Esophagus muscularis mucosa (tissue), 3 donors: ENCODE data around the gene SIGLEC6.

Experiments used
- CTCF ChIP-seq, 3 experiments: fragments of 200-600 bp in 2 of 3; fragments of 450-650 bp in 1 of 3; sonication (generic) in 2 of 3; IDR thresholded peaks; one replicate each; pipeline ENCODE4 v1.5.1; 2017 to 2019; ENCODE audit warnings: antibody characterized with exemption in 3 of 3, mild to moderate bottlenecking in 2 of 3, moderate library complexity in 1 of 3
- POLR2A ChIP-seq: fragments of 450-650 bp; IDR thresholded peaks from one replicate; pipeline ENCODE4 v1.6.1; 2017; ENCODE audit warnings: antibody characterized with exemption, moderate library complexity, mild to moderate bottlenecking, low read depth

- no peak for TF ChIP-seq CTCF (IDR thresholded peaks at IDR 0.05)
- TF ChIP-seq POLR2A = no peak
These were observed 33.3 kb upstream of the SIGLEC6 start for GRCh38 chr19:51564791-51565190.
